Measurements from ENCODE around the gene SARDH. TPM values are rescaled to one million over a fixed set of nuclear protein-coding genes. Genes with fewer than 3 reads are reported as not detected.

Gene SARDH
- total RNA-seq, 1 experiment from 2014 or later: not detected

GRCh38 chr9:133769511-133770075, 31.4 kb upstream of the SARDH start:
- no peak for DNase-seq
- Mint-ChIP-seq H3K27me3 (ENCODE audit: unreplicated experiment) (no peaks in the 10 kb centered on the region), H3K4me1 (ENCODE audit: low read depth, unreplicated experiment) (no peaks in the 10 kb centered on the region), H3K9me3 (ENCODE audit: low read depth, unreplicated experiment) (peaks cover 2% of the 10 kb centered on the region), H3K36me3 (ENCODE audit: insufficient read depth, unreplicated experiment) (peaks cover 21% of the 10 kb centered on the region), H3K4me3 (ENCODE audit: low read depth, unreplicated experiment) (no peak overlapping the region), H3K27ac (ENCODE audit: unreplicated experiment) (no peak overlapping the region)
- CTCF ChIA-PET: no interaction called here
- TF ChIP-seq CTCF (IDR thresholded peaks at IDR 0.05; ENCODE audit: unreplicated experiment): no peak
- intact Hi-C loops (cut with micrococcal nuclease; ENCODE audit: unreplicated experiment): no loop called here
- no TSS peak for BruUV-seq (replicated peaks)

- CTCF ChIA-PET: no interaction called here
- intact Hi-C loops (cut with micrococcal nuclease; ENCODE audit: unreplicated experiment): no loop called here
- no peak for TF ChIP-seq CTCF (IDR thresholded peaks at IDR 0.05; ENCODE audit: unreplicated experiment)
- H3K36me3 Mint-ChIP-seq (ENCODE audit: insufficient read depth, unreplicated experiment): peaks cover 21% of the 10 kb centered on the region
- no peak for DNase-seq
- no TSS peak for BruUV-seq (replicated peaks)
- H3K27me3 Mint-ChIP-seq (ENCODE audit: unreplicated experiment): no peaks in the 10 kb centered on the region
- H3K4me3 Mint-ChIP-seq (ENCODE audit: low read depth, unreplicated experiment): no peak overlapping the region
- H3K27ac Mint-ChIP-seq (ENCODE audit: unreplicated experiment): no peak overlapping the region
- peaks cover 2% of the 10 kb centered on the region for H3K9me3 Mint-ChIP-seq (ENCODE audit: low read depth, unreplicated experiment)
- no peaks in the 10 kb centered on the region for H3K4me1 Mint-ChIP-seq (ENCODE audit: low read depth, unreplicated experiment)
Observed at GRCh38 chr9:133768859-133769510, 30.8 kb upstream of the SARDH start.

GRCh38 chr9:133768371-133768858, 30.3 kb upstream of the SARDH start:
- Mint-ChIP-seq H3K36me3 (ENCODE audit: insufficient read depth, unreplicated experiment) (peaks cover 21% of the 10 kb centered on the region), H3K27ac (ENCODE audit: unreplicated experiment) (no peak overlapping the region), H3K4me3 (ENCODE audit: low read depth, unreplicated experiment) (no peak overlapping the region), H3K27me3 (ENCODE audit: unreplicated experiment) (no peaks in the 10 kb centered on the region), H3K9me3 (ENCODE audit: low read depth, unreplicated experiment) (peaks cover 2% of the 10 kb centered on the region), H3K4me1 (ENCODE audit: low read depth, unreplicated experiment) (no peaks in the 10 kb centered on the region)
- TF ChIP-seq CTCF (IDR thresholded peaks at IDR 0.05; ENCODE audit: unreplicated experiment): no peak
- CTCF ChIA-PET: no interaction called here
- intact Hi-C loops (cut with micrococcal nuclease; ENCODE audit: unreplicated experiment): no loop called here
- no peak for DNase-seq
- BruUV-seq (replicated peaks): no TSS peak

GRCh38 chr9:133767625-133768024, 29.5 kb upstream of the SARDH start:
- BruUV-seq (replicated peaks): no TSS peak
- TF ChIP-seq CTCF (IDR thresholded peaks at IDR 0.05; ENCODE audit: unreplicated experiment): no peak
- intact Hi-C loops (cut with micrococcal nuclease; ENCODE audit: unreplicated experiment): no loop called here
- H3K9me3 Mint-ChIP-seq (ENCODE audit: low read depth, unreplicated experiment): peaks cover 2% of the 10 kb centered on the region
- H3K4me1 Mint-ChIP-seq (ENCODE audit: low read depth, unreplicated experiment): no peaks in the 10 kb centered on the region
- H3K27me3 Mint-ChIP-seq (ENCODE audit: unreplicated experiment): no peaks in the 10 kb centered on the region
- no peak for DNase-seq
- CTCF ChIA-PET: no interaction called here
- no peak overlapping the region for H3K27ac Mint-ChIP-seq (ENCODE audit: unreplicated experiment)
- H3K36me3 Mint-ChIP-seq (ENCODE audit: insufficient read depth, unreplicated experiment): peaks cover 21% of the 10 kb centered on the region
- no peak overlapping the region for H3K4me3 Mint-ChIP-seq (ENCODE audit: low read depth, unreplicated experiment)
